Kidney (tissue), 14 donors: ENCODE data around the gene PRKAR1A. TPM values are rescaled to one million over a fixed set of nuclear protein-coding genes. Genes with fewer than 3 reads are reported as not detected.

Experiments
- DNase-seq, 5 donors: peaks; one replicate each; pipeline ENCODE4 v3.0.0-alpha.2; 2013 to 2020
- FAIRE-seq: peaks from 2 replicates; lab custom pipeline; 2012; peaks lifted over from hg19 to GRCh38; lab: Jason Lieb, UNC
- H3K27ac ChIP-seq, 2 donors: one replicate each; pipeline ENCODE4 v1.7.0; 2013; ENCODE audit warnings: low read depth in 2 of 2, low read length in 2 of 2, inconsistent platforms in 1 of 2
- H3K27me3 ChIP-seq: one replicate; pipeline ENCODE4 v1.7.1; 2013; ENCODE audit warnings: low read length, inconsistent platforms; ENCODE audit not compliant: control insufficient read depth, insufficient read depth
- H3K36me3 ChIP-seq, 3 donors: one replicate each; pipeline versions ENCODE4 v1.7.0 to v1.7.1; 2013; ENCODE audit warnings: low read length in 3 of 3, control low read depth in 1 of 3, inconsistent platforms in 1 of 3; ENCODE audit not compliant: insufficient read depth in 3 of 3, control insufficient read depth in 2 of 3
- H3K4me1 ChIP-seq, 3 donors: one replicate each; pipeline versions ENCODE4 v1.7.0 to v1.7.1; 2013; ENCODE audit warnings: low read length in 3 of 3, inconsistent platforms in 1 of 3, low read depth in 1 of 3; ENCODE audit not compliant: control insufficient read depth in 2 of 3, insufficient read depth in 2 of 3
- H3K4me3 ChIP-seq, 3 donors: one replicate each; pipeline versions ENCODE4 v1.7.0 to v1.8.1; 2013; ENCODE audit warnings: low read length in 3 of 3, control low read depth in 1 of 3, inconsistent platforms in 1 of 3
- H3K9ac ChIP-seq, 3 donors: one replicate each; pipeline versions ENCODE4 v1.7.0 to v1.7.1; 2013; ENCODE audit warnings: low read length in 3 of 3, control low read depth in 1 of 3, inconsistent platforms in 1 of 3
- H3K9me3 ChIP-seq, 3 donors: one replicate each; pipeline versions ENCODE4 v1.7.0 to v1.7.1; 2013; ENCODE audit warnings: low read length in 3 of 3, control low read depth in 1 of 3, inconsistent platforms in 1 of 3; ENCODE audit not compliant: control insufficient read depth in 2 of 3, insufficient read depth in 1 of 3
- CTCF ChIP-seq: IDR thresholded peaks from 3 replicates; pipeline ENCODE4 v1.5.1; 2012; ENCODE audit warnings: mild to moderate bottlenecking, moderate library complexity, borderline replicate concordance; ENCODE audit not compliant: insufficient read depth; ENCODE audit errors: extremely low read depth
- intact Hi-C: fragments of 100-400 bp; cut with DNase I; formaldehyde crosslinking; loops from one replicate; pipeline ENCODE4 v1.11.1; 2022
- polyA plus RNA-seq: library from polyadenylated mRNA; stranded (reverse); fragments of 350-450 nt; fragmentation: Illumina TruSeq; extraction: RNeasy Lipid Tissue Mini Kit (QIAGEN cat#74804); gene quantifications from one replicate; pipeline ENCODE4 v1.2.3, GENCODE V29; 2014; ENCODE audit warnings: low read depth, low replicate concordance; ENCODE audit not compliant: insufficient read depth
- total RNA-seq: library from RNA; stranded (reverse); fragmentation: NEBNext Ultra II Directional; extraction: Animal tissue kit (Norgen Biotek cat#: 25700); gene quantifications from one replicate; pipeline ENCODE4 v1.2.1, GENCODE V29; 2021
- donor health status: control.
- donor health status: control.
- donor health status: control.
- donor health status: control.
- donor health status: control.
- donor health status: DM: yes; HTN: yes; CAD: no.
- donor health status: Normal renal cell carcinoma (clear cell type).

The PRKAR1A gene
- total and polyA plus RNA-seq, 2 donors from 2014 or later, result 92.3 to 340 TPM

DNA sequence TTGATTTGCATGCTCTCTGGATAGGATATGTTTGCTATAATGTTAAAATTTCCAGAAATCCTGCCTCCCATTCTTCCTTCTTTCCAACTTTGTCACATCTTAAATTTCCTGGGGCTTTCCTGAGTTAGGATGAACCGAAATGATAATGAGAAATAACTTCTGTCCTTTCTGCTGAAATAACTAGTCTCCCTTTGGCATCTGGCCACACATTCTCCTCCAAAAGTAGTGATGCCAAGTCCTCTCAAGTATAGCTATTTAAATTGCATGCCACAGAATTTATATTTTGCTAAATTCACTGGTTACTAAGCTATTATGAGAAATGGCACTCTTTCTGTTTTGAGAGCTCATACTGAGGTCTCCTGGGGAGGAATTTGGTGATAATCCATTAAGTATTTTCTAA, 58.3 kb downstream of the PRKAR1A start:
- intact Hi-C loops, result no loop called here
- FAIRE-seq, result no peak

DNA sequence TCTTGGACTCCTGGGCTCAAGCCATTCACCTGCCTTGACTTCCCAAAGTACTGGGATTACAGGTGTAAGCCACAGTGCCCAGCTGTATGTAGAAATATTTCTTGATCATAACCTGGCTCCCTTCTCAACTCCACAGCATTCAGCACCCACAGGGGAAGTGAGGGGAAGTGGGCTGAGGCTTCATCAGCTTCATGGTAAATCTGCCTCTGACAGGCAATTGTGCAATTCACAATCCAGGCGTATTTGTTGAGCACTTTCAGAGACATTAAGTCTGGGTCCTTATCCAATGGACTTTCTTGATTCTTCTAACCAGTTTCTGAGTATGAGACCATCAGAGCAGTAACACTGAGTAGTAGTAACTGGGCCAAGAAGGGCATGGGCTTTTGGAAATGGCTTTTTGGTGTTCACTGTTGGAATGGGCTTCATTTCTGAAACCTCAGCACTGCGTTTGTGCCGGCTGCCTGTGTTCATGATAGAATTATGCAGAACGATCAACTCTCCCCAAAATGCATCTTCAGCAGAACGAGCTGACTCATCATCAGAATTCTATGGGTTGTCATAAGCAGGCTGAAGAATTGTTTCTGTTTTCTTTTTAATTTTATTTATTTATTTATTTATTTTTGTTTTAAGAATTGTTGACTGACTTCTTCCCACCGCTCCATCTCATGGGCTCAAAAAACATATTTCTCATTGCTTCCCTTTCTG, 60.1 kb downstream of the PRKAR1A start:
- peaks cover 0 to 5% (median 0%) of the 10 kb centered on the region in 3 donors for H3K4me1 ChIP-seq
- no peak for TF ChIP-seq CTCF
- intact Hi-C loops, result no loop called here
- no peaks in the 10 kb centered on the region for H3K36me3 ChIP-seq
- no peak overlapping the region for H3K4me3 ChIP-seq
- H3K9ac ChIP-seq, result no peak overlapping the region
- H3K27me3 ChIP-seq, result no peaks in the 10 kb centered on the region
- H3K9me3 ChIP-seq, result no peaks in the 10 kb centered on the region
- H3K27ac ChIP-seq, result no peak overlapping the region
- FAIRE-seq (no peak), DNase-seq (no peak)

More for the DNA sequence above, 58.3 kb downstream of the PRKAR1A start:
- Histone ChIP-seq H3K27ac (no peak overlapping the region), H3K9me3 (no peaks in the 10 kb centered on the region), H3K36me3 (no peaks in the 10 kb centered on the region), H3K4me1 (no peaks in the 10 kb centered on the region), H3K27me3 (no peaks in the 10 kb centered on the region), H3K9ac (no peak overlapping the region), H3K4me3 (no peak overlapping the region)
- no peak for TF ChIP-seq CTCF
- DNase-seq, result no peak

GRCh38 chr17:68573338-68573737, 61.1 kb downstream of the PRKAR1A start:
- peaks cover 0 to 5% (median 0%) of the 10 kb centered on the region in 3 donors for H3K4me1 ChIP-seq
- no peaks in the 10 kb centered on the region for H3K9me3 ChIP-seq
- no peaks in the 10 kb centered on the region for H3K27me3 ChIP-seq
- H3K36me3 ChIP-seq, result no peaks in the 10 kb centered on the region
- no peak for FAIRE-seq
- H3K27ac ChIP-seq, result no peak overlapping the region
- H3K4me3 ChIP-seq, result no peak overlapping the region
- TF ChIP-seq CTCF, result no peak
- no peak overlapping the region for H3K9ac ChIP-seq
- intact Hi-C loops, result no loop called here
- no peak for DNase-seq

- intact Hi-C loops, result no loop called here
- H3K27me3 ChIP-seq, result no peaks in the 10 kb centered on the region
- DNase-seq (no peak), FAIRE-seq (no peak)
- H3K27ac ChIP-seq, result no peak overlapping the region
- TF ChIP-seq CTCF, result no peak
- H3K9ac ChIP-seq, result no peak overlapping the region
- H3K9me3 ChIP-seq, result no peaks in the 10 kb centered on the region
- H3K36me3 ChIP-seq, result no peaks in the 10 kb centered on the region
- H3K4me1 ChIP-seq, result peaks cover 0 to 6% (median 0%) of the 10 kb centered on the region in 3 donors
- no peak overlapping the region for H3K4me3 ChIP-seq
These were observed 63.9 kb downstream of the PRKAR1A start for GRCh38 chr17:68576137-68576536.
